ENCODE measurements around the gene FUOM. TPM values are rescaled to one million over a fixed set of nuclear protein-coding genes. Genes with fewer than 3 reads are reported as not detected.

FUOM gene
- total and polyA plus RNA-seq, 2 of the 4 experiments (the other 2 are of a cell fraction): 26.3 to 52.8 TPM

- no peak overlapping the region for H3K9ac ChIP-seq (ENCODE audit: low read depth, low read length)
Measured at GRCh38 chr10:133344236-133344635, 13.6 kb downstream of the FUOM start.

More at GRCh38 chr10:133344236-133344635, 13.6 kb downstream of the FUOM start:
- Histone ChIP-seq H3K9me3 (ENCODE audit: control insufficient read depth, insufficient read depth, low read length) (no peaks in the 10 kb centered on the region), H4K8ac (ENCODE audit: low read depth in 2 of 2, low read length in 2 of 2) (no peak overlapping the region), H3K14ac (replicated peaks; ENCODE audit: low read depth, low read length) (no peak overlapping the region), H2AFZ (replicated peaks; ENCODE audit: low read length, poor library complexity) (no peak overlapping the region), H2BK15ac (ENCODE audit: low read depth, low read length) (no peak overlapping the region), H4K5ac (ENCODE audit: low read depth, low read length) (no peak overlapping the region), H2BK20ac (ENCODE audit: low read depth, low read length) (no peak overlapping the region), H3K4me2 (ENCODE audit: low read depth, low read length) (no peak overlapping the region), H3K9me1 (ENCODE audit: insufficient read depth, low read length) (0 out of 2 replicates have a peak, but pooled peaks cover 4% of the 10 kb centered on the region), H3K27me3 (ENCODE audit: control insufficient read depth, insufficient read depth, low read length) (peaks cover 20% of the 10 kb centered on the region), H3K79me1 (ENCODE audit: low read depth in 1 of 2, low read length in 2 of 2) (no peaks in the 10 kb centered on the region), H3K18ac (ENCODE audit: low read depth, low read length) (no peak overlapping the region), H3K36me3 (ENCODE audit: control insufficient read depth, insufficient read depth, low read length) (no peaks in the 10 kb centered on the region), H2BK120ac (ENCODE audit: low read depth, low read length) (no peak overlapping the region), H3K4me3 (ENCODE audit: insufficient read depth, low read depth, low read length) (no peak overlapping the region), H2BK5ac (ENCODE audit: low read depth, low read length, poor library complexity, severe bottlenecking) (no peak overlapping the region), H3K27ac (ENCODE audit: insufficient read depth, low read length) (no peak overlapping the region), H4K20me1 (ENCODE audit: insufficient read depth, low read length) (no peaks in the 10 kb centered on the region), H3K4me1 (ENCODE audit: control insufficient read depth, insufficient read depth, low read length) (no peaks in the 10 kb centered on the region), H2AK9ac (replicated peaks; ENCODE audit: low read depth, low read length, poor library complexity) (no peak overlapping the region), H2AK5ac (ENCODE audit: low read depth, low read length) (no peak overlapping the region), H3K56ac (ENCODE audit: extremely low read depth, insufficient read depth, low read length) (no peak overlapping the region), H4K91ac (ENCODE audit: insufficient read depth, low read depth, low read length) (no peak overlapping the region), H3K23ac (ENCODE audit: low read depth, low read length) (no peak overlapping the region), H3K4ac (ENCODE audit: low read depth, low read length) (no peak overlapping the region)
- intact Hi-C loops (cut with micrococcal nuclease): no loop called here
- 67% methylated on average over 3 of the region's 5 CpGs; no CpG with 5 or more reads in 1 of the 2 experiments for whole genome bisulfite sequencing, 2 experiments (ENCODE audit: extremely low coverage in 2 of 2, insufficient read length in 1 of 2)
- in situ Hi-C loops (cut with MboI; ENCODE audit: low sequenced_read_pairs): no loop called here
- TF ChIP-seq MXI1 (IDR thresholded peaks at IDR 0.05; ENCODE audit: borderline replicate concordance, low read depth, low read length) (no peak), CHD1 (IDR thresholded peaks at IDR 0.05; ENCODE audit: low read depth, low read length) (no peak), MAFK (IDR thresholded peaks at IDR 0.05; ENCODE audit: low read depth, low read length) (no peak), BHLHE40 (IDR thresholded peaks at IDR 0.05; ENCODE audit: low read depth, low read length) (no peak), POLR2A (IDR thresholded peaks at IDR 0.05; ENCODE audit: low read depth, low read length) (no peak)
- ChIA-PET CTCF (interaction anchor here (0.8 kb wide), 1 partner anchor 15 kb away, joined by 3 read pairs; no protein-coding TSS in a partner anchor), POLR2A (ENCODE audit: unreplicated experiment) (no interaction called here)
- DNase-seq (no peak), ATAC-seq (ENCODE audit: low read depth) (no peak)
- dilution Hi-C loops (cut with HindIII; ENCODE audit: low sequenced_read_pairs, unreplicated experiment): no loop called here
- BruUV-seq (replicated peaks): no TSS peak
